Measurements from ENCODE around the gene SUN5.
A peak's percentile ranks its signal among the peaks of the same experiment; 100 is the strongest.

Gene SUN5

DNA sequence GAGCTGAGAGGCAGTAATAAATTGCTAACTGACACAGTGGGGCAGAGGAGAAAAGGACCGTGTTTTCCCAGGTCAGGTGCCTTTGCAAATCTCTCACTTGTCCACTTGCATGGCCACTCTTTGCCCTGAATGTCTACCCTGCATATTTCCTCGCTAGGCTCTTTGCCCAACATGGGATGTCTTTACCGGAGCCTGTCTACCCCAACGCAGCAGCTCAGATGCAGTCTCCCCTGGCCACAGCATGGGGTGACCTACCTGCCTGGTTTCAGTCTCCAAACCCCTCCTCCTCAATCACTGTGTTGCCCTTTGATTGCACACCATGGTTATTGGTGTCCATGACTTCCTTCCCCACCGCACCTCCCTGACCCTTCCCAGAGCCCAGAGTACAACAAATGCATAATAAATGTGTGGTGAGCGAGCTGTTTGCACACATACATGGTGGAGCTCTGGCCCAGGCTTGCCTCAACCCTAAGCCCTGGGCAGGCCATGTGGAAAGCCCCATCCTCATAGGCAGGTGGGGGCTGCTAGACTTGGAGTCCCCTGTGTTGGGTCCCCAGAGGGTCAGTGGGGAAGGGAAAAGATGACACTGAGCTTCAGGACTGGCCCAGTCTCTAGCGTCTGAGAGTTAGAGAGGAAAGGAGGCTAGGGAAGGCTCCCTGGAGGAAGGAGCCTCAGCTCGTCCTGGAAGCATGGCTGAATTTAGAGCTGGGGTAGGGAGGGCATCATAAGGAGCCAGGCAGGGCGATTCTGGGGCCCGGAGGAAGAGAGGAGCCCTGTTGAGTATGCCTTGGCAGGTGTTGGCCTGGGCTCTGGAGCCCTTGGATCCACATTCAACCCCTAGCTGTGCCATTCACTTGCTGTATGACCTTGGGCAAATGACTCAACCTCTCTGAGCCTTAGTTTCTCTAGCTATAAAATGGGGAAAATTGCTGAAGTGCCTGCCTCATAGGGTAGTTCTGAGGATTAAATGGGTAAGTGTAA, 22.8 kb upstream of the SUN5 start:
- no peak for DNase-seq

DNA sequence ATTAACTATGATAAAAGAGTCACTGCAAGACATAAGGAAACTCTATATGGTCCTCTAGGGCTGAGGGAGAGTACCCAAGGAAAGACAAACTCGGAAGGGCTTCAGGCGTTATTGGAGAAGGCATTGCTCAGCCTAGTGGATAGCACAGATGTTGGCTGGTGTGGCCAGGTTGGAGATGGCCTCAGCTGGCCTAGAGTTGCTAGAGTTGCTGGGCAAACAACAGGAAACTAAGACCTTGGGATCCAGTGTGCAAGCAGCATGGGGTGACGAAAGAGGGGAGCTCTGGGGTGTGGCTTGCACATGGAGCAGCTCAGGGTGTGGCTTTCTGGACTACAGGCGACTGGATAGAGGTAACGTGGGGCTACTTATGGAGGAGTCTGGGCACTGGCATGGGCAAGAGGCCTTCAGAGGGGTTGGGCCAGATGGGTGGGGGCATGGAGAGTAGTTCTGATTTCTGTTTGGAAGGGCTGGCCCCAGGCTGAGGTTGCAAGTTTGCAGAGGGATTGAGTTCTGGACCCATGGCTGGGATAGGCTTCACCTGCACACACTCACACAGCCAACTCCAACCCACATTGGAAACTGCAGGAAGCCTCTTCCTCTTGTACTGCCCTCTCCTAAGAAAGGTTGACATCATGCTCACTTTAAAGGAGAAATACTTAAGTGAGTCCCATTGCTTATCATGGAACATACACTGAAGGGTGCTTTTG, 22.0 kb upstream of the SUN5 start:
- no peak for DNase-seq

DNA sequence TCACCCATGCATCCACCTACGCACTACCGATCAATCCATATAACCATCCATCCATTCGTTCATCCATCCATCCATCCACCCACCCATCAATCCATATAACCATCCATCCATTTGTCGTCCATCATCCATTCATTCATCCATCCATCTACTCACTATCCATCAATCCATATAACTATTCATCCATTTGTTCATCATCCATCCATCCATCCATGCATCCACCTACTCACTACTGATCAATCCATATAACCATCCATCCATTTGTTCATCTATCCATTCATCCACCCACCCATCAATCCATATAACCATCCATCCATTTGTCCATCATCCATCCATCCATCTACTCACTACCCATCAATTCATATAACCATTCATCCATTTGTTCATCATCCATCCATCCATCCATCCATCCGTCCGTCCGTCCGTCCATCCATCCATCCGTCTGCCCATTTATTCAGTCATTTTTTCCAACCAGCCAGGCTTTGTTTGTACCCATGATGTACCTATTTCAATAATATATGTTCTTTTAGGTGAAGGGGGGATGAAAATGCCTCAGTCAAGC, 21.2 kb upstream of the SUN5 start:
- DNase-seq, result no peak

DNA sequence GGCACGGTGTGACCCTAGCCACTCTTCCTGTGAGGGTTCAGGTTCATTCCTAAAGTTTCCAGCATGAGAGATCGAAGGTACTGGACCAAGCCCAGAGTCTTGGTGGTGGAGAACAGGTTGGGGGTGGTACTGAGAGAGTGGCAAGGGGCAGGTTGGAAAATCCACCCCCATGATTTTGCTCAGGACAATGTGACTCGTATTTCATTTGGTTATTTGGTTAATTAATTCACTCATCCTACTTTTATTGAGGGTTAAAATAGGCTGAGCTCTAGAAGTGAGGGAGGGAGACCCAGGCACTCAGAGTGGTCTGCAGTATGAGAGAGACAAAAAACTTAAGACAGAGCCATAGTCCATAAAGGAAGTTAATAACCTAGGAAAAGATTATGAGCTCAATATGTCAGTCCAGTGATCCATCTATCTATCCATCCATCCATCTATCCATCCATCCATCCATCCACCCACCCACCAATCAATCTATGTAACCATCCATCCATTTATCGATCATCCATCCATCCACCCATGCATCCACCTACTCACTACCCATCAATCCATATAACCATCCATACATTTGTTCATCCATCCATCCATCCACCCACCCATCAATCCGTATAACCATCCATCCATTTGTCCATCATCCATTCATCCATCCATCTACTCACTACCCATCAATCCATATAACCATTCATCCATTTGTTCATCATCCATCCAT, 20.5 kb upstream of the SUN5 start:
- DNase-seq, result no peak

DNA sequence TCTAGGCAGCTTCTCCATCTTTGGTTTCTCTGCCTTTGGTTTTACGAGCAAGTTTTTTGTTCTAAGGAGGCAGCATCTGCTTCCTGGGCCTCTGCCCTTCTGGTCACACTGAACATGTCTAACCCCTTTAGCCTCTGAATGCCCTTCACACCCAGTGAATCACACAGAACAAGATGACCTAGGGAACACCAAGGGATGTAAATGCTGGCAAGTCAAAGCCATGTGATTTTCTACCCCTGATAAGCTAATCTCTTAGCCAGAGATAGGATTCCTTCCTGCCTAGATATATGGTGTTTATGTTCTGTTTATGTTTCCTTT, 20.0 kb upstream of the SUN5 start:
- no peak for DNase-seq

DNA sequence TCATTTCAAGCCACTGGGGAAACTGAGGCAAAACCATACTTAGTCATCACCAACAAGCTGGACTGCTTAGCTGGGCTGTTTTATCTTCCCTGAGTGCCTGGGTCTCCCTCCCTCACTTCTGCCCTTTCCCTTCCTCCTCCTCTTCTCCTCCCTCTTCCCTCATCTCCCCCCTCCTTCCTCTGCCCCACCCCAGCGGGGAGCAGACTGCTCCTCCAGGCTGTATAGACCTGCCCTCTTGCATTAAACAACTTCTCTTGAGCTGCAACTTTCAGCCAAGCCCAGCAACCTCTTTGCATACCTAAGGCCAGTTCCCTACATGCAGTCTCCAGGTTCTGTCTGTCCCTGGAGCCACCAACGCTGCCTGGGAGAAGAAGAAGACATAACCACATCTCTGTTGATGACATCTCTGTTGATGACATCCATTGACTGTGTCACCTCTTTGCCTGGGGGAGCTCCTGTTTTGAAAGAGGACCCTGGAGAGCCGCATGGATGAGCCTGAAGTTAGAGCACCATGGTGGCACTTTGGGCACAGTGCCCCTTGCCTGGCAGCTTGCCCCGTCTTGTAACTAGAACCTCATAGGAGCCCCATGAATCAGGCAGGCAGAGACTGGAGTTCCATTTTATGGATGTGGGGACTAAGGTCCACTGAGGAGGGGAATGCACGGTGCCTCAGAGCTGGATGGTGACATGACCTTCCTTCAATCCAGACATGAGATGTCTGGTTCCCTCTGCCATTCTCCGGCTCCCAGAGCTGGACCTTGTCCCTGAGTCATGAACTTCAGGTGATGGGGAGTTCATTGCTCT, 19.4 kb upstream of the SUN5 start:
- DNase-seq, result no peak

DNA sequence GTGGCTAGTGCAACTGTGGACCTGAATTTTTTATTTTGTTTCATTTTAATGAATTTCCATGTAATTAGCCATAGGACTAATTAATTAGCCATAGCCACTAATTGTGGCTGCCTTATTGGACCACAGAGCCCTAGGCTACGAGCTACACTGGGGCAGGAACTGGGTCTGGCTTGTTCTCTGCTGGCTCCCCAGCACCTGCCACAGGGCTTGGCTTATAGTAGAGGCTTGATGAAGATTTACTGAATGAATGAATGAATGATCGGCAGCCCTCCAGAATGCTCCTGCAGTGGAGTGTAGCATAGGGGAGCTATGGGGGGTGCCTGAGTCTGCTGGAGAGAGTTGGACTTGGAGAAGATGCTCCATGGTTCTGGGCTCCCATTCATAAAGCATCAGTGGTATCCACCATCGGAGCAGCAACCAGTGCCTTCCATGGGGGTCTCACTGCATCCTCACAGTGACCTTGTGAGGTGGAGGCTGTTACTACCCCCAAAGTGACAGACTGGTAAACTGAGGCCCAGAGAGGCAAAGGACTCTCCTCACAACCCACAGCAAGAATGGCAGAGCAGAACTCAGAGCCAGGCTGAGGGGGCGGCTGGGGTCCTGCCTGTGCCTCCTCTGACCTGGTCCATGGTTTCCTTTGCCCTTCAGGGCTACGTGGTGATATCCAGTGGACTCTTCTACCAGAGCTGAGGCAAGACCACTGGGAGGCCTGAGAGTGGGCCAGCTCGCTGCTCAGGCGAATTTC, 18.6 kb upstream of the SUN5 start:
- no peak for DNase-seq

DNA sequence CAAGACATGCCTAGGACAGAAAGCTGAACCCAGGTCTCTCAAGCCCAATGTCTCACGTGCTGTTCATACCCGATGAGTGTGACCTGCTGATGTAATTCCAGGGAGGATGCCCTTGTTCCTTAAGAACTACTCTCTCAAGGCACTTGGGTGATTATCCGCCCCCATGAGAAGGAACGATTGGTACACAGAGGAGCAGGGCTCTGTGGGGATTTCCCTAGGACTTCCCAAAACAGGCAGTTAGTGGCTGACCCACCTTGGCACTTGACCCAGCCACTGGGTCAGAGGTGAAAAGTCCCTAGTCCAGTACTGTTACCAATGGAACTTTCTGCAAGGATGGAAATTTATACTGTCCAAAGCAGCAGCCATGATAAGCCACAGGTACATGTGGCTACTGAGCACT, 18.1 kb upstream of the SUN5 start:
- DNase-seq, result no peak

DNA sequence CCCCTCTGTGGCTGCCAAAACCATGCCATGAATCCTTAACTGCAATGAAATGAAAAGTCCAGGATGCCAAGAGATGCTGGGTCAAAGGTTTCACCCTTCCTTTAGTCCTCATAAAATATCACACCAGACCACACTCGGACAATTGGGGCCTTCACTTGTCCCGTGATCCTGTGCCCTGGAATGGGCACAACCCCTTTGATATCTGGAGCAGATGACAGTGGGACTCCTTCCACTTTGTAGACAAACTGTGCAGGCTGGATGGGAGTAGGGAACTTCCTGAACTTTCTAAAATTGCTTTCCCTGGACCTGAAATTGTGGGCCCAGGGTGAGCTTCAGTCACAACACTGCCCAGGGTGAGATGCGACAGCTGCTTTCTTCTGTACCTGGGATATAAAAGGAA, 17.6 kb upstream of the SUN5 start:
- DNase-seq, result no peak

DNA sequence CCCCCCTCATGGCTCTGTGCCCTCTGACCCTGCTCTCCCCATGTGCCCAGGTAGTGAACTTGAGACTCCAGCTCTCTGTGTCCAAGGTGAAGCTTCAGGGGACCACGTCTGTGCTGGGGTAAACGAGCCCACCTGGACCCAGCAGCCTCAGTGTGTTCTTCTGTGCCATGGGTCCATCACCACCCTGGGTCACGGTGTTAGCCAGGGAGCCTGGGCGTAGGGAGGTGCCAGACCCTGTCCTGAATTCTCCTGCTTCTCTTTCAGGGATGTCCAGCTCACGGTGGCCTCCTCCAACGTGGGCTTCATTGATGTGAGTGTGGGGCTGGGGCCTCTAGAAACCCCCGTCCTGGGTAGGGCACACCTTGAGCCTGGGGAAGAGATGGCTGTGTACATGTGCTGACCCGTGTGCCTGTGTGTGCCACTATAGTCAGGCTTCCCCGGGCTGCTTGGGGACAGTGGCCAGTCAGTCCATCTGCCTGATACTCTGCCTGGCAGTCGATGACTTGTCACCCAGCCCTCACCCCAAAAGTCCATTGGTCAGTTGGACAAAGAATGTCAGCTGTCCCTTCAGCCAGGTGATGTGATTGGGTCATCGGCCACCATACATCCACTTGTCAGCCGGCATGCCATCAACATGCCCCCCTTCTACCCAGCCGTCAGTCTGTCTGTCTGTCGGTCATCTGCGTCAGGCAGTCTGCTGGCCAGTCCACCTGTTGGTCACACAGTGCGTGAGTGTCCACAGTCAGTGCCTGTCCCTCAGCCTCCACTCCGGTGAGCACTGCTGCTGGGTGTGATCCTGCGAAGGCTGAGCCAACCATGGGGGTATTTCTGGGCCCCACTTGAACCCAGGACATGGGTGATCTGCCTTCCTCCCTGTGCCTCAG, 16.3 kb upstream of the SUN5 start:
- DNase-seq, result no peak

DNA sequence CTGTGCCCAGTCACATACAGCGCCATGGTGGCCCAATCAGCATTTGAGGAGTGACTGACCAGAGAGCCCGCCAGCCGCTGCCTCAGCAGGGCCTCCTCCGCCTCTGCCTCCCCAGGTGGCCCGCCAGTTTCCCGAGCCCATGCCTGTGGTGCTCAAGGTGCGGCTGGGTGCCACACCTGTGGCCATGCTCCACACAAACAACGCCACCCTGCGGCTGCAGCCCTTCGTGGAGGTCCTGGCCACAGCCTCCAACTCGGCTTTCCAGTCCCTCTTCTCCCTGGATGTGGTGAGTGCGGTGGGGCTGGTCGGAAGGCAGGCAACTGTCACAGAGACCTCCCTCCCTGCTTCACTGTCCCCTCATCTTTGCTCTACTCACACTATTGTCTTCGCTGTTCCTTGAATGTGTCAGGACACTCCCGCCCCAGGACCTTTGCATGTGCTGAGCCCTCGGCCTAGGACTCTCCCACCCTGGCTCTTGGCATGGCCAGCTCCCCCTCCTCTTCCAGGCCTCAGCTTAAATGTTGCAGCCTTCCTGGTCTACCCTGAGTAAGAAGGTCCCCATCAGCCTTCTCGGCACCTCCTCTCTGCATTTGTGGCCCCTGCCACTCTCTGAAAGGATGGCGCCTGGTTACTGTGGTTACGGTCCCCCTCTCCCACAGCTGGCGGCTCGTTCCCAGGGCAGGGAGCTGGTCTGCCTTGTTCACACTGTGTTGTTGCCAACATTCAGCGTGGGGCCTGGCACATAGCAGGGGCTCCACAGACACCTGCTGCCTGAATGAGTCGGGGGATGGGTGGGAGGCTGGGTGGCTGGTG, 15.4 kb upstream of the SUN5 start:
- DNase-seq, result peak; percentile 18

DNA sequence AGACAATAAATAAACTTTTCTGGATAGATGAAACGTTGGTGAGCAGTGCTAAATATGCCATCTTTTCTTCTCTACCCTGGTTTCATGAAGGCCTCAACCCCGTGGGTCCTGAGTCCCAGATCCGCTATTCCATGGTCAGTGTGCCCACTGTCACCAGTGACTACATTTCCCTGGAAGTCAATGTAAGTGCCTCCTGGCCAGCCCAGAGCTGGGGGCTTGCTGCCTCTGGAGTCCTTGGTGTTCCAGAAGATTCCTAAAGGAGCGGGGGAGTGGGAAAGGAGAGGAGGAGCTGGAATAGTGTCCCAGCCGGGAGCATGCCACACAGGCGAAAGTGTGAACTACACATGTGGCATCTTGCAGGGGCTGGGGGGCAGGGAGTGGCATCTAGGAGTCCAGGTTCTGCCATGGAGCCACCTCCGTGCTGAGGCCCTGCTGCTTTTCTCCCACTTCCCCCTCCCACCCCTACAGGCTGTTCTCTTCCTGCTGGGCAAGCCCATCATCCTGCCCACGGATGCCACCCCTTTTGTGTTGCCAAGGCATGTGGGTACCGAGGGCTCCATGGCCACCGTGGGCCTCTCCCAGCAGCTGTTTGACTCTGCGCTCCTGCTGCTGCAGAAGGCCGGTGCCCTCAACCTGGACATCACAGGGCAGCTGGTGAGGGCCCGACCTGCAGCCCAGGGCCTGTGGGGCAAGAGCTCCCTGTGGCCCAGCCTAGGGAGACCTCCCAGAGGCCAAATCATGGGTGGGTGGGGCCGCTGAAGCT, 14.1 kb upstream of the SUN5 start:
- no peak for DNase-seq

DNA sequence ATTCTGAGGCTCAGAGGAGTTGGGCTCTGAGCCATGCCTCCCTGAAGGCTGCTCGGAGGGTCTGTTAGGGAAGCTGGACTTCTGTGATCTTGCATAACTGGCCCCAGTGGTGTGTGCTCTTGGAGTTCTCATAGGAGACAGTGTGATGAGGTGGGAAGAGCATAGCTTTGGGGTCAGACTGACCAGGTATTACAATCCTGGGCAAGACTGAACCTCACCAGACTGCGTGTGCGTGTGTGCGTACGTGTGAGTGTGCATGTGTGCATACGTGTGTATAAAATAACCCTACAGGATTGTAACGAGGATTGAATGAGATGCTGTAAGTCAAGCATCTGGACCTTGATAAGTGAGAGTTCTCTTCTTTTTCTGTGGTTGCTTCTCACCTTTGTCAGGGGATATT, 13.3 kb upstream of the SUN5 start:
- no peak for DNase-seq

DNA sequence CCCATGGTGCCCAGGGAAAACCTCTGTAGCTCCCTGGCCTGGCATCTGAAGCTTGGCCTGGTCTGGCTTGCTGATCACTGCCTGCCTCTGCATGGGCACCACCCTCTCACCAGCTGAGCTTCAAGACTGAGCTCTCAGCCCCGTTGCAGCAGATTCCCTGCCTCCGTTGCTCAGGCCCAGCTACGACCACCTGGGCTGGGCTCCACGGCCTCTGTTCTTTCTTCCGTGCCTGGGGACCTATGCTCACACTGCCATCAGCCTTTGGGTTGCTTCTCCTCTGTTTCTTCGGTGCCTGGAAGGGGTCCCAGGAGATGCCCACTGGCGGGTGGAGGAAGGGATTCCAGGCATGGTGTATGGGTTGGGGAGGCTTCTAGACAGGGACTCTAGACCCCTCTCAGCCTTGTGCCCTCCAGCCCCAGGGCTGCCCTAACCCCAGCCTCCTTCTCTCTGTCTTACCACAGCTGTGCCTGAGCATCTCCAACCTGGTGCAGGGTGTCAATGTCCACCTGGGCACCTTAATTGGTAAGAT, 12.4 kb upstream of the SUN5 start:
- DNase-seq, result no peak

DNA sequence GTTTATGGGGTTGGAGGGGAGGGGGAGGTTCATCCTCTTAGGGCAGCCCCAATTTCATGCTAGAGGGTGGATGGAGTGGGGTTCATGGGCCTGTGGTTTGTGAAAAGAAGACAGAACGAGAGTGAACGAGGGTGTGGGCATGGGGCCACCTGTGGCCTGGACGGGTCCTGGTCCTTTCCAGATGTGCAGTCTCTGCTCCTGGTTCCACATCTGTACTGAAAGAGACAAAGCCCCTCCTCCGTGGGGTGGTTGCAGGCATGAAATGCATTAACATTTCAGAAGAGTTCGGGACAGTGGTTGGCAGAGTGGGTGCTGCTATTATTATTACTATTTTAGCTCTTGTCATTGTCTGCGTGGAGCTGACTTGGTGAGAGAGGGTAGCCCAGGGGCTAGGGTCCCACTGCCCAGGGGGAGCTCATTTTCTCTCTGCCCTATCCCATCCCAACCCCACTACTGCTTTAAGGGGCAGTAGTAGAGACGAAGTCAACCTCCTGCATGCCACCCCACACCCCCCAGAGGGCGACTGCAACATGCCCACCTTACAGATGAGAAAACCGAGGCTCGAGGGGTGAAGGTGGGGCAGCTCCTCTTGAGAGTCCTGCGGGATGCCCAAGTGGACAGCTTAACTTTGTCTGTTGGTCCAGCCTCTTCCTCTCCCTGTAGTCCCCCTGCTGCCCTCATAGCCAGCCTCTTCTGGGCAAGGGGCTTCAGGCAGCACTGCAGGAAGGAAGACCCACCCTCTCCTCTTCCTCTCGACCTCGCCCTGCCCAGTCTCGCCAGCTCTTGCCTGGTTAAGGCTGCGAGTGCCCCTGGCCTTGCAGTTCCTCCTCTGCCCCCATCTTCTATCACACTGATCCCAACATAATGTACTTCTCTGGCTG, 11.7 kb upstream of the SUN5 start:
- no peak for DNase-seq

DNA sequence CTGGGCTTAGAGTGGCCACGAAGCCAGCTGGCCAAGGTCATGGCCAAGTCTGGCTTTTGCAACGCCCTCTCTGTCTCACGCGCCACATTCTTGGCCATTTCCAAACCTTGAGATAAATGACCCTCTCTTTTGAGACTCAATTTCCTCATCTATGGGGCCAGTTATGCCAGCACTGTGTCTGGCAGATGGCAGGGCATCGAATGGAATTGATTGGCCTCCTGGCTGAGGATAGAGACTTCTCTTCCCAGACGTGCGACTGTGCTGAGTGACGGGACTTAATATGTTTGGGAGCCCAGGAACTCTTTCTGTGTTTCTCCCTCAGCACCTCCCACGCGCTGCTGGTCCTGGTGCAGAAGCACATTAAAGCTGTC, 10.9 kb upstream of the SUN5 start:
- no peak for DNase-seq

DNA sequence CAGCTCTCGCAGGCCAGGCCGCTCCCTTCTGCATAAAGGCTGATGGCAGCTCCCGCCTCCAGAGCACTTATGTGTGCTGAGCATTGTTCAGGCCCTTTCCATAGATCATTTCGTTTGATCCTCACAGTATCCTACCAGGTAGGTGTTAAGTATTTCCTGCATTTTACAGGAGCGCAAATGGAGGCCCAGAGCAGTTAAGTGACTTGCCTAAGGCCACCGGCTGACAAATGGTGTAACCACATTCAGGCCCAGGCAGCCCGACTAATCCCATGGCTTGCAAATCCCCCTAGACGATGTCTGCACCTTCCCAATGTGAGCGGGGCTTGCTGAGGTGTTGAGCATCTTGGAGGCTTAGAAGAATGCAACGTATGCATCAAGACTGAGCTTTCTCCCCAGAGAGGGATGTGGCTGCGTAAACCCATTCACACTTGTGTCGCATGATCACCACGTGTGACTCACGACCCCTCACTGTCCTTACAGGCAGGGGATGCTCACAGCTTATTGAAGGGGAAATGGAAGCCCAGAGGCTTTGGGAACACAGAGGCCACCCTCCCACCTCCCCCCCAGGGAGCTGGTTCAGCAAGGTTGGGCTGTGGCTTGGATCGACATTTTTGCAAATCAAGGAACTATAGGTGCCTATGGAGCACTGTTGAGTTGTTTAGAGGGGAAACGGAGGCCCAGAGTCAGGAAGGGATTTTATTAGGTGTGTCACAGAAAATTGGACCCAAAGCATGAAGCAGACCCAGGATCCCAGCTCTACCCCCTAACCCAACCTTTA, 10.3 kb upstream of the SUN5 start:
- no peak for DNase-seq
